OCI-LY7 (cell line): ENCODE data around the gene PIK3CG. TPM values are rescaled to one million over a fixed set of nuclear protein-coding genes. Genes with fewer than 3 reads are reported as not detected.

ENCODE experiments used
- BruUV-seq: library from RNA; stranded (reverse); fragments of 400-500 nt; replicated peaks from 2 replicates; lab custom pipeline; 2021; lab: Mats Ljungman, UMichigan
- CTCF ChIA-PET: fragments of 300-600 bp; sonication (Branson Sonifier 250); formaldehyde crosslinking; loops from one replicate; lab custom pipeline; 2022; ENCODE audit warnings: antibody characterized with exemption; ENCODE audit not compliant: unreplicated experiment; lab: Charles Lee
- POLR2A ChIA-PET: fragments of 300-600 bp; sonication (Branson Sonifier 250); formaldehyde crosslinking; loops from one replicate; lab custom pipeline; 2022; ENCODE audit warnings: antibody characterized with exemption; lab: Charles Lee
- DNase-seq: peaks from one replicate; pipeline ENCODE4 v3.0.0-alpha.2; 2015; ENCODE audit warnings: low spot score
- H2AFZ ChIP-seq: fragments of 200-600 bp; sonication (generic), shearing (Covaris generic); 2 replicates; pipeline ENCODE4 v1.6.1; 2014; ENCODE audit warnings: mild to moderate bottlenecking, antibody characterized with exemption, low read length, moderate library complexity
- H3K27ac ChIP-seq: fragments of 200-600 bp; sonication (generic); 2 replicates; pipeline ENCODE4 v1.5.1; 2014; ENCODE audit warnings: mixed run types, low read depth, mild to moderate bottlenecking, moderate library complexity, low read length, inconsistent platforms; ENCODE audit not compliant: poor library complexity, severe bottlenecking
- H3K36me3 ChIP-seq: fragments of 200-600 bp; sonication (generic); 2 replicates; pipeline ENCODE4 v1.6.1; 2014; ENCODE audit warnings: mild to moderate bottlenecking, antibody characterized with exemption, low read length, moderate library complexity, mixed read lengths; ENCODE audit not compliant: insufficient read depth
- H3K4me1 ChIP-seq: fragments of 200-600 bp; sonication (generic); 2 replicates; pipeline ENCODE4 v1.5.1; 2014; ENCODE audit warnings: mild to moderate bottlenecking, low read length; ENCODE audit not compliant: insufficient read depth, poor library complexity, severe bottlenecking
- H3K4me2 ChIP-seq: fragments of 200-600 bp; sonication (generic); 2 replicates; pipeline ENCODE4 v1.6.1; 2014; ENCODE audit warnings: mild to moderate bottlenecking, low read length
- H3K4me3 ChIP-seq: fragments of 200-600 bp; sonication (generic); 2 replicates; pipeline ENCODE4 v1.5.1; 2014; ENCODE audit warnings: mild to moderate bottlenecking, low read depth, low read length; ENCODE audit not compliant: poor library complexity, severe bottlenecking
- H3K79me2 ChIP-seq: fragments of 200-600 bp; sonication (generic); 2 replicates; pipeline ENCODE4 v1.6.1; 2016; ENCODE audit warnings: low read depth, mild to moderate bottlenecking, low read length, moderate library complexity, mixed read lengths; ENCODE audit not compliant: insufficient read depth
- H3K9me2 ChIP-seq: fragments of 200-600 bp; sonication (generic); 2 replicates; pipeline ENCODE4 v1.6.1; 2016; ENCODE audit warnings: mild to moderate bottlenecking, low read length, mixed read lengths; ENCODE audit not compliant: insufficient read depth
- H3K9me3 ChIP-seq: fragments of 200-600 bp; sonication (generic); 2 replicates; pipeline ENCODE4 v1.6.1; 2014; ENCODE audit warnings: mild to moderate bottlenecking, mixed run types, low read length, mixed read lengths
- H4K20me1 ChIP-seq: fragments of 200-600 bp; sonication (generic); 2 replicates; pipeline ENCODE4 v1.6.1; 2014; ENCODE audit warnings: mild to moderate bottlenecking, antibody characterized with exemption, low read length, moderate library complexity, mixed read lengths; ENCODE audit not compliant: insufficient read depth
- EZH2phosphoT487 ChIP-seq: fragments of 200-600 bp; sonication (generic); IDR thresholded peaks from 2 replicates; pipeline ENCODE4 v1.6.1; 2018; ENCODE audit warnings: low read depth, borderline replicate concordance, mild to moderate bottlenecking, mixed run types, antibody characterized with exemption, low read length, moderate library complexity, mixed read lengths
- intact Hi-C: fragments of 100-400 bp; cut with micrococcal nuclease; formaldehyde crosslinking; loops from one replicate; pipeline ENCODE4 v1.10.0; 2022; ENCODE audit not compliant: unreplicated experiment
- total RNA-seq, 2 experiments: library from RNA; depleted of rRNA in 1 of 2; stranded (reverse); fragments of >200 nt in 1 of 2; shearing (Covaris generic) in 1 of 2; gene quantifications; 2 replicates each; pipeline ENCODE4 v1.2.3, GENCODE V29; 2014 to 2022
- TF ChIP-seq, protein P1 (sequence below): fragments of 200-600 bp; sonication (generic); conservative IDR thresholded peaks from 2 replicates; pipeline ENCODE4 v1.5.1; 2014; ENCODE audit warnings: mild to moderate bottlenecking, antibody characterized with exemption, low read length, moderate library complexity, mixed read lengths

Gene PIK3CG
- total RNA-seq, 2 experiments from 2014 or later, result 22.8 to 47.2 TPM

GRCh38 chr7:106818736-106819135, 46.3 kb upstream of the PIK3CG start:
- BruUV-seq, result no TSS peak
- 0 out of 2 replicates have a peak, but pooled peaks cover 5% of the 10 kb centered on the region for H3K9me2 ChIP-seq
- no peaks in the 10 kb centered on the region for H3K4me1 ChIP-seq
- H3K79me2 ChIP-seq, result no peaks in the 10 kb centered on the region
- no peak overlapping the region for H3K4me3 ChIP-seq
- H3K9me3 ChIP-seq, result no peaks in the 10 kb centered on the region
- ChIA-PET POLR2A (no interaction called here), CTCF (no interaction called here)
- no peak overlapping the region for H3K4me2 ChIP-seq
- no peak overlapping the region for H3K27ac ChIP-seq
- TF ChIP-seq, protein P1, sequence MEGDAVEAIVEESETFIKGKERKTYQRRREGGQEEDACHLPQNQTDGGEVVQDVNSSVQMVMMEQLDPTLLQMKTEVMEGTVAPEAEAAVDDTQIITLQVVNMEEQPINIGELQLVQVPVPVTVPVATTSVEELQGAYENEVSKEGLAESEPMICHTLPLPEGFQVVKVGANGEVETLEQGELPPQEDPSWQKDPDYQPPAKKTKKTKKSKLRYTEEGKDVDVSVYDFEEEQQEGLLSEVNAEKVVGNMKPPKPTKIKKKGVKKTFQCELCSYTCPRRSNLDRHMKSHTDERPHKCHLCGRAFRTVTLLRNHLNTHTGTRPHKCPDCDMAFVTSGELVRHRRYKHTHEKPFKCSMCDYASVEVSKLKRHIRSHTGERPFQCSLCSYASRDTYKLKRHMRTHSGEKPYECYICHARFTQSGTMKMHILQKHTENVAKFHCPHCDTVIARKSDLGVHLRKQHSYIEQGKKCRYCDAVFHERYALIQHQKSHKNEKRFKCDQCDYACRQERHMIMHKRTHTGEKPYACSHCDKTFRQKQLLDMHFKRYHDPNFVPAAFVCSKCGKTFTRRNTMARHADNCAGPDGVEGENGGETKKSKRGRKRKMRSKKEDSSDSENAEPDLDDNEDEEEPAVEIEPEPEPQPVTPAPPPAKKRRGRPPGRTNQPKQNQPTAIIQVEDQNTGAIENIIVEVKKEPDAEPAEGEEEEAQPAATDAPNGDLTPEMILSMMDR, result no peak
- TF ChIP-seq EZH2phosphoT487, result no peak
- DNase-seq, result no peak
- intact Hi-C loops, result no loop called here
- no peaks in the 10 kb centered on the region for H3K36me3 ChIP-seq
- no peaks in the 10 kb centered on the region for H4K20me1 ChIP-seq
- no peak overlapping the region for H2AFZ ChIP-seq

DNA sequence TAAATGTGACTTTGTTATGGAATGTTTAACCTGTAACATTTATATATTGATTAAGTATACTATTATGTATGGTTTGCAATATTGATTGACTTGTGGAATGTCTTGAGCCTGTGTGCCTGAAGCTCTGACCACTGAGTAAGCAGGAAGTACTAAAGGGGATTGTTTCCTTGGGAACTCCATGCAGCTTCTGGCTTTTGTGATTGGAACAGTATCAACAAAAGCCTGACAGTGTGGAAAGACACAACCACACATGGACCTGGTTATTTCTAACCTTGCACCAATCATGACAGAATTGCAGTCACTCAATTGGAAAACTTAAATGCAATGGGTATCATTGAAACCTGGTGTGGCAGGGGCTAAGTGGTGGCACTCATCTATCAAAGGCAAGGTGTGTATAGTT, 45.5 kb upstream of the PIK3CG start:
- 0 out of 2 replicates have a peak, but pooled peaks cover 5% of the 10 kb centered on the region for H3K9me2 ChIP-seq
- no peaks in the 10 kb centered on the region for H3K36me3 ChIP-seq
- H3K4me2 ChIP-seq, result no peak overlapping the region
- intact Hi-C loops, result no loop called here
- ChIA-PET CTCF (no interaction called here), POLR2A (interaction anchor here (0.6 kb wide), 1 partner anchor 37 kb away, joined by 5 read pairs; no protein-coding TSS in a partner anchor)
- H3K4me3 ChIP-seq, result no peak overlapping the region
- no peaks in the 10 kb centered on the region for H3K4me1 ChIP-seq
- DNase-seq, result no peak
- H3K27ac ChIP-seq, result no peak overlapping the region
- no peak overlapping the region for H2AFZ ChIP-seq
- no TSS peak for BruUV-seq
- TF ChIP-seq EZH2phosphoT487, result no peak
- TF ChIP-seq, protein P1, result no peak
- H3K79me2 ChIP-seq, result no peaks in the 10 kb centered on the region
- no peaks in the 10 kb centered on the region for H4K20me1 ChIP-seq
- H3K9me3 ChIP-seq, result no peaks in the 10 kb centered on the region

- H3K36me3 ChIP-seq, result no peaks in the 10 kb centered on the region
- no peaks in the 10 kb centered on the region for H3K9me3 ChIP-seq
- no peak overlapping the region for H3K27ac ChIP-seq
- no peaks in the 10 kb centered on the region for H3K4me1 ChIP-seq
- no TSS peak for BruUV-seq
- no peaks in the 10 kb centered on the region for H4K20me1 ChIP-seq
- TF ChIP-seq EZH2phosphoT487, result no peak
- TF ChIP-seq, protein P1, result no peak
- no peak overlapping the region for H2AFZ ChIP-seq
- no peaks in the 10 kb centered on the region for H3K79me2 ChIP-seq
- no peak overlapping the region for H3K4me3 ChIP-seq
- ChIA-PET CTCF (no interaction called here), POLR2A (interaction anchor here (0.6 kb wide), 1 partner anchor 397 kb away, joined by 3 read pairs; no protein-coding TSS in a partner anchor)
- no peak overlapping the region for H3K4me2 ChIP-seq
- intact Hi-C loops, result no loop called here
- DNase-seq, result no peak
- 0 out of 2 replicates have a peak, but pooled peaks cover 3% of the 10 kb centered on the region for H3K9me2 ChIP-seq
Observed at GRCh38 chr7:106820321-106821217, 44.5 kb upstream of the PIK3CG start.
